DOHH2 (cell line): ENCODE data around the gene CR1.
"Not testable (repeated sequence)": the region's sequence is repeated elsewhere in the genome, so short reads cannot be mapped to it uniquely, and the experiment has no call there.

ENCODE experiments used
- H3F3A ChIP-seq: fragments of 200-600 bp; sonication (generic), shearing (Covaris generic); 2 replicates; pipeline ENCODE4 v1.6.0; 2016; ENCODE audit warnings: antibody characterized with exemption, mild to moderate bottlenecking; ENCODE audit not compliant: control insufficient read depth, insufficient read depth
- H3K27ac ChIP-seq: fragments of 200-600 bp; sonication (generic); 2 replicates; pipeline ENCODE4 v1.5.1; 2014; ENCODE audit warnings: low read depth, mild to moderate bottlenecking, low read length, moderate library complexity
- H3K27me3 ChIP-seq: fragments of 200-600 bp; sonication (generic); 2 replicates; pipeline ENCODE4 v1.6.1; 2014; ENCODE audit warnings: mild to moderate bottlenecking, low read length, mixed read lengths; ENCODE audit not compliant: control insufficient read depth
- H3K36me3 ChIP-seq: fragments of 200-600 bp; sonication (generic); 2 replicates; pipeline ENCODE4 v1.6.1; 2014; ENCODE audit warnings: mild to moderate bottlenecking, low read length, moderate library complexity, mixed read lengths; ENCODE audit not compliant: control insufficient read depth
- H3K4me1 ChIP-seq: fragments of 200-600 bp; sonication (generic); 2 replicates; pipeline ENCODE4 v1.6.1; 2014; ENCODE audit warnings: mild to moderate bottlenecking, low read length, mixed read lengths; ENCODE audit not compliant: control insufficient read depth
- H3K4me2 ChIP-seq: fragments of 200-600 bp; sonication (generic); 2 replicates; pipeline ENCODE4 v1.6.0; 2014; ENCODE audit warnings: mild to moderate bottlenecking, low read length, moderate library complexity
- H3K4me3 ChIP-seq: fragments of 200-600 bp; sonication (generic); 2 replicates; pipeline ENCODE4 v1.5.1; 2014; ENCODE audit warnings: mild to moderate bottlenecking, low read length, mixed read lengths
- H3K79me2 ChIP-seq: fragments of 200-600 bp; sonication (generic); 2 replicates; pipeline ENCODE4 v1.6.1; 2014; ENCODE audit warnings: mild to moderate bottlenecking, low read length, mixed read lengths; ENCODE audit not compliant: control insufficient read depth
- H3K9me2 ChIP-seq: fragments of 200-600 bp; sonication (generic); replicated peaks from 2 replicates; pipeline ENCODE4 v1.6.1; 2014; ENCODE audit warnings: mild to moderate bottlenecking, low read length, mixed read lengths; ENCODE audit not compliant: control insufficient read depth
- H3K9me3 ChIP-seq: fragments of 200-600 bp; sonication (generic); 2 replicates; pipeline ENCODE4 v1.6.1; 2014; ENCODE audit warnings: antibody characterized with exemption, low read length, mixed read lengths; ENCODE audit not compliant: control insufficient read depth, insufficient read depth
- H4K20me1 ChIP-seq: fragments of 200-600 bp; sonication (generic); 2 replicates; pipeline ENCODE4 v1.6.0; 2014; ENCODE audit warnings: low read depth, mild to moderate bottlenecking, antibody characterized with exemption, low read length, moderate library complexity; ENCODE audit not compliant: control insufficient read depth, insufficient read depth
- EZH2phosphoT487 ChIP-seq: fragments of 200-600 bp; sonication (generic); IDR thresholded peaks from 2 replicates; pipeline ENCODE4 v1.6.1; 2017; ENCODE audit warnings: borderline replicate concordance, mild to moderate bottlenecking, antibody characterized with exemption, low read length, moderate library complexity, mixed read lengths
- TF ChIP-seq, protein P1 (sequence below): fragments of 200-600 bp; sonication (generic); IDR thresholded peaks from one replicate; pipeline ENCODE4 v1.5.1; 2014; ENCODE audit warnings: antibody characterized with exemption, mild to moderate bottlenecking, low read depth, low read length; ENCODE audit not compliant: poor library complexity, severe bottlenecking

The CR1 gene

GRCh38 chr1:207516729-207517128 lies 20.8 kb downstream of the CR1 start:
- Histone ChIP-seq H3K9me3 (no peaks in the 10 kb centered on the region), H3K4me1 (no peaks in the 10 kb centered on the region), H3K79me2 (no peaks in the 10 kb centered on the region), H3K4me3 (no peak overlapping the region), H3K9me2 (no peaks in the 10 kb centered on the region), H3K4me2 (no peak overlapping the region), H3K27ac (no peak overlapping the region), H3K27me3 (no peaks in the 10 kb centered on the region), H3F3A (no peaks in the 10 kb centered on the region), H4K20me1 (no peaks in the 10 kb centered on the region), H3K36me3 (no peaks in the 10 kb centered on the region)
- TF ChIP-seq, protein P1, sequence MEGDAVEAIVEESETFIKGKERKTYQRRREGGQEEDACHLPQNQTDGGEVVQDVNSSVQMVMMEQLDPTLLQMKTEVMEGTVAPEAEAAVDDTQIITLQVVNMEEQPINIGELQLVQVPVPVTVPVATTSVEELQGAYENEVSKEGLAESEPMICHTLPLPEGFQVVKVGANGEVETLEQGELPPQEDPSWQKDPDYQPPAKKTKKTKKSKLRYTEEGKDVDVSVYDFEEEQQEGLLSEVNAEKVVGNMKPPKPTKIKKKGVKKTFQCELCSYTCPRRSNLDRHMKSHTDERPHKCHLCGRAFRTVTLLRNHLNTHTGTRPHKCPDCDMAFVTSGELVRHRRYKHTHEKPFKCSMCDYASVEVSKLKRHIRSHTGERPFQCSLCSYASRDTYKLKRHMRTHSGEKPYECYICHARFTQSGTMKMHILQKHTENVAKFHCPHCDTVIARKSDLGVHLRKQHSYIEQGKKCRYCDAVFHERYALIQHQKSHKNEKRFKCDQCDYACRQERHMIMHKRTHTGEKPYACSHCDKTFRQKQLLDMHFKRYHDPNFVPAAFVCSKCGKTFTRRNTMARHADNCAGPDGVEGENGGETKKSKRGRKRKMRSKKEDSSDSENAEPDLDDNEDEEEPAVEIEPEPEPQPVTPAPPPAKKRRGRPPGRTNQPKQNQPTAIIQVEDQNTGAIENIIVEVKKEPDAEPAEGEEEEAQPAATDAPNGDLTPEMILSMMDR: no peak
- no peak for TF ChIP-seq EZH2phosphoT487

DNA sequence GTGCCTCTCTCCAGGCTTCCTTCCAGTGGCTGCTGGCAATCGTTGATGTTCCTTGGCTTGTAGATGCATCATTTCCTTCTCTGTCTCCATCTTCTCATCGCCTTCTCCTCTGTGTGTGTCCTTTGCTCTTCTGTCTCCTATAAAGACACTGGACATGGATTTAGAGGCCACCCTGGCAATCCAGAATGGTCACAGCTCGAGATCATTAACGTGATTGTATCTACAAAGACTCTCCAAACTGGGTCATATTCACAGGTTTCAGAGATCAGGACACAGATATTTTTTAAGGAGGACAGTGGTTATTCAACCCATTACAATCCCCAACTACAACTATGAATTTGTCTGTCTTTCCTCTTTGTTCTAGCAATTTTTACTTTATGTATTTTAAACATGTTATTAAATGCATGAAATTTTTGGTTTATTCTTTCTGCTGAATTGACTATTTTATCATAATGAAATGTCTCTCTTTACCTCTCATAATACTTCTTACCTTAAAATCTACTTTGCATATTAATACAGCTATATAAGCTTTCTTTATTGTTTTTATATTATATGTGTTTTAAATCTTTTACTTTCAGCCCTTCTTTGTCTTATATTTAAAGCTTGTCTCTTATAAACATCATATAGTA lies 22.8 kb downstream of the CR1 start:
- no peaks in the 10 kb centered on the region for H3K9me2 ChIP-seq
- no peaks in the 10 kb centered on the region for H3K4me1 ChIP-seq
- H4K20me1 ChIP-seq: no peaks in the 10 kb centered on the region
- no peak overlapping the region for H3K4me2 ChIP-seq
- no peaks in the 10 kb centered on the region for H3K36me3 ChIP-seq
- TF ChIP-seq, protein P1: no peak
- no peak for TF ChIP-seq EZH2phosphoT487
- no peak overlapping the region for H3K4me3 ChIP-seq
- H3K27ac ChIP-seq: no peak overlapping the region
- H3K27me3 ChIP-seq: no peaks in the 10 kb centered on the region
- no peaks in the 10 kb centered on the region for H3K9me3 ChIP-seq
- no peaks in the 10 kb centered on the region for H3F3A ChIP-seq
- no peaks in the 10 kb centered on the region for H3K79me2 ChIP-seq

DNA sequence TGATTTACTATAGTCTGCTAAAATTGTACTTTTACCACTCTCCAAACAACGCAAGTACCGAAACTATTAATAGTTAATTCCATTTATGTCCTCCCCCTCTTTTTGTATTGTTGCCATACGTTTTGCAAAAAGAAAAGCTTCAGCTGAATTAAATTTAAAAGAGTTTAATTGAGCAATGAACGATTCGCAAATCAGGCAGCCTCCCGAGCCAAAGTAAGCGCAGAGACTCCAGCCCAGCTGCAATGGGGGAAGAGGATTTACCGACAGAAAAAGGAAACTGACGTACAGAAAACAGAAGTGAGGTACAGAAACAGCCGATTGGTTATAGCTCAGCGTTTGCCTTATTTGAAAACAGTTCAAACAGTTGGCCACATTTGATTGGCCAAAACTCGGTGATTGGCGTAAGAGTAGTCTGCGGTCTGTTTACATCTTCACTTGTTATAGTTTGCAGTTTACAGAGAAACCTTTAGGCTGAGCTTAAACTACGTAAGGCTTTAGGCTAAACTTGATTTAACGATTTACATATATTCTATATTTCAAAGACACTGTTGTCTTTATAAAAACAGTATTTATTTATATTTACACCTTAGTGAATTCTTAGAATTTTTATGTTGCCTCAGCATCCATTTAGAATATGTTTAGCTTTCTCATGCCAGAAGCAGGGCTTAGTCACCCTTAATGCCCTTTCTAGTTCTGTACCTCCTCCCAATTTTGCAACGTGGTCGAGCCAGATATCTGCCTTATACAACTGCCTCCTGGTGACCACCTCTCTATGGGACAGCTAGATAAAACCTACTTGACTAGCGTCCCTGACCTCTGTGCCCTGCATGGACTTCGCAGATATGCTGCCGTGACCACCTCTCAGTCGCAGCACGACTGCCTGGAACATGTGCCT lies 23.8 kb downstream of the CR1 start:
- Histone ChIP-seq H3K27me3 (no peaks in the 10 kb centered on the region), H3K4me1 (no peaks in the 10 kb centered on the region), H3K4me3 (no peak overlapping the region), H3K79me2 (no peaks in the 10 kb centered on the region), H4K20me1 (no peaks in the 10 kb centered on the region), H3K9me3 (no peaks in the 10 kb centered on the region), H3K9me2 (no peaks in the 10 kb centered on the region), H3F3A (no peaks in the 10 kb centered on the region), H3K27ac (no peak overlapping the region), H3K4me2 (no peak overlapping the region), H3K36me3 (no peaks in the 10 kb centered on the region)
- TF ChIP-seq, protein P1: no peak
- TF ChIP-seq EZH2phosphoT487: no peak

GRCh38 chr1:207520400-207521345 lies 24.7 kb downstream of the CR1 start:
- not testable (repeated sequence) for H3K27ac ChIP-seq, H3K9me3 ChIP-seq, H3K4me1 ChIP-seq, H3K79me2 ChIP-seq, H3K27me3 ChIP-seq, H4K20me1 ChIP-seq, H3K9me2 ChIP-seq, H3K4me3 ChIP-seq, H3K36me3 ChIP-seq, H3F3A ChIP-seq, H3K4me2 ChIP-seq

DNA sequence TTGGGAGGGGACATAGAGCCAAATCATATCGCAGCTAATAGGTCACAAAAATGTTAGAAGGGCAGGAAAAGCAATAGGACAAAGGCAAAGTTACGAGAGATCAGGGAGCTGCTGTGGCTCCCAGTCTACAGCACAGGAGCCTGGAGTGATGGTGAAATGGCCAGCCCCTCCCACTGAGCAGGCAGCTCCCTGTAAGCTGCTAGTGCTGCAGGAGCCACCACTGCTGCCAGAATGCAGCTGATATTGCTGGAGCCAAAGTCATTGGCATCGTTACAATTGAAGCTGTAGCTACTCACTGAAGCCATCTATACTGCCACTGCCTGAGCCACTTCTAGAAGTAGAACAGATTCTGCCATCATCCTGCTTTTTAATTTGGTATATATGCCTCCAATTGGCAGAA lies 29.3 kb downstream of the CR1 start:
- not testable (repeated sequence) for H3K4me3 ChIP-seq, H3K9me2 ChIP-seq, H3K4me2 ChIP-seq, H3K36me3 ChIP-seq, H3K4me1 ChIP-seq, H3K27me3 ChIP-seq, H3K27ac ChIP-seq, H4K20me1 ChIP-seq, H3K9me3 ChIP-seq, H3F3A ChIP-seq, H3K79me2 ChIP-seq
